Measurements from ENCODE around the gene RGR.

The RGR gene

GRCh38 chr10:84302223-84302622, 57.4 kb downstream of the RGR start:
- DNase-seq, result no peak

DNA sequence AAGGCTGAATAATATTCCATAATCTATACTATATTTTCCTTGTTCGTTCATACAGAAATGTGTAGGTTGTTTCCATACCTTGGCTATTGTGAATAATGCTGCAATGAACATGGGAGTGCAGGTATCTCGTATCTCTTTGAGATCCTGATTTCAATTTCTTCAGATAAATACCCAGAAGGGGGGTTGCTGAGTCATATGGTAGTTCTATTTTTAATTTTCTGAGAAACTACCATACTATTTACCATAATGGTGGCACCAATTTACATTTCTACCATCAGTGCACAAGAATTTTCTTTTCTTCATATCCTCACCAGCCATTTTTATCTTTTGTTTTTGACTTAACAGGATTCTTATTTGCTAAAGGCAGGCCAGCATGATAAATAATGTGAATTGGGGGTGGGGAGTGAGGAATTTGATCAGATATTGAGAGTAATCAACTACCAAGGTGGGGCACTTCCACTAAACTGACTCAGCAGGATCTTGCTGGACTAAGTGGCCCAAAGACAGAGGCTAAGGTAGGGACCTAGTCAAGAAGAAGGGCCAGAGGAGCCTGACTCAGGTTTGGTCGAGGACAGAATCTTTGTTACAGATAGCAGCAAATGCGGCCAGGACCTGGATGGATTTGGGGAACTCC, 62.0 kb downstream of the RGR start:
- no peak for DNase-seq

GRCh38 chr10:84308021-84308420, 63.2 kb downstream of the RGR start:
- DNase-seq, result no peak

DNA sequence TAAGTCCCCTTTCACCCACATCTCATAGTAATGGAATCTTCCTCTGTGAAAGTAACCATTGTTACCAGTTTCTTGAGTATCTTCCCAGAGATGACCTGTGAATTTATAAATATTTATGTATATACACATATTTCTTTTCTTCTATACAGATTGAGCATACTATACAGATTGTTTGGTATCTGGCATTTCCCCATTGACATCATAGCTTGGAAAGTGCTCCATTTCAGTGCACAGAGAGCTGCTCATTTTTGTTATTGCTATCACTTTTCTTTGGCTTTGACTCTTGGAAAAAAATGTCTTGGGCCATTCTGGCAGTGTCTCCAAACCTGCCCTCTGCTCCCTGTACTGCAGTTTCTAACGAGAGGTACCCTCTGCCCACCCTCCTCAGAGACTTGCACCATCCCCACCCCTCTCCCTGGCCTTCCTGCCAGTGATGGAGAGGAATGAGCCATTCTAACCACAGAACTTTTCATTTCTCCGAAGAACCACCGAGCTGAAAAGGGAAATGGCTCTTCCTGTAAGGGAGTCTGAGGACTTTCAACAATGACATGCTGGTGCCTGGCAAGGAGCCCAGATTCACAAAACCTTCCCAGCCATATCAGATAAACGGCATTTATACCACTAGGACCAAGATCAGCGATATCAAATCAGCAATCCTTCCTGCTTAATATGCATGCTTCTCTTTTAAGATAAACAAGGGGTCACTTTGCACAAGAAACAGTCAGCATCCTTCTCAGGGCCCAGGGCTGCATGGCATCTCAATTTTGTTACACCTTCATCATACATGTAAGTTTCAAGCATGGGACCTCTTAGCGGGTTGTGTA, 63.8 kb downstream of the RGR start:
- DNase-seq, result no peak

Data from SW 1271 (cell line).